NCI-H2227 treated with DMSO at 0.1 percent for 48 hours (cell line): ENCODE data around the gene HMGCLL1.

ENCODE experiments used
- DNase-seq: peaks from one replicate; lab custom pipeline; 2025; lab: John Stamatoyannopoulos, UW

Gene HMGCLL1

GRCh38 chr6:55443238-55444134 lies 135.5 kb downstream of the HMGCLL1 start:
- no peak for DNase-seq

DNA sequence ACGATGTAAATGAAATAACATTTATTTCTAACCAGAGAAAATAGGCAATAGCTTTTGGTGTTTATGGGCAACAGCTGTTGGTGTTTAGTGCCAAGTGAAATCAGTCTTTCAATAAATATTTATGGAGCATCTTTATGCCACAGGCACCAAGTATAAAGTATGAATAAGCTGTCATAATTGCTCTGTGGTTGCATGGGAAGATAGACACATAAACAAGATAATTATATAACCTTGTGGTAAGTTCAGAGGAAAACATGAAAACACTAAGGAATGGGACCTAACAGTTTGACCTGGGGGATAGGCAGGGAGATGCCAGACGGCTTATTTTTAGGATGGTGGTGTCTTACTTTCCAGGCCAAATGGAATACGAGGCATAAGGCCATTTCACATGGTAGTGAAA lies 140.8 kb downstream of the HMGCLL1 start:
- DNase-seq: no peak

DNA sequence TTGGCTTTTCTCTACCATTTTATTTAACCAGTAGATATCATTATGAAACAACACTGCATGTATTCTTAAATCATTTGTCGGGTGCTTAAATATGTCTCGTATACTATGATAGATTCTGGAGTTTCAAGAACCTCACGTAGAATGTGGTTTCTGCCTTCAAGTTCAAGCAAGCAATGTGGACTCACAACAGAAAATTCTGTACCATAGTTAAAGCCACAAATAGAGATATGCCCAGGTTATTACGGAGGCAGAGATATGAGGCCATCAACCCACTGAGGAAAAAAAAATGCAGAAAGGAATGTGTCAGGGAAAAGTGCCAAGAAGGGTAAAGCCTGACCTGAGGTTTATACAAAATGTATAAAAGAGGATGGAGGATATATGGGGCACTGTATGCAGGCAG lies 141.9 kb downstream of the HMGCLL1 start:
- no peak for DNase-seq

- no peak for DNase-seq
Observed at GRCh38 chr6:55433446-55434130, 145.4 kb downstream of the HMGCLL1 start.

DNA sequence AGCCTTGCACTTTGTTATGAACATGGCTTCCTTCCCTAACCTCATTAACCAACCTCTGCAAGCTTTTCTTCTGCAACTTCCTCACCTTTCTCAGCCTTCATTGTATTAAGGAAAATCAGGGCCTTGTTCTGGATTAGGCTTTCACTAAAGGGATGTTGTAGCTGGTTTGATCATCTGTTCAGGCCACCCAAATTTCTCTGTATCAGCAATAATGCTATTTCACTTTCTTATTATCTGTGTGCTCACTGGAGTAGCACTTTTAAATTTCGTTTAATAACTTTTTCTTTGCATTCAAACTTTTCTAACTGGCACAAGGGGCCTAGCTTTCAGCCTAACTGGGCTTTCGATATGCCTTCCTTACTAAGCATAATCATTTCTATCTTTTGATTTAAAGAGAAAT lies 155.1 kb downstream of the HMGCLL1 start:
- DNase-seq: no peak

DNA sequence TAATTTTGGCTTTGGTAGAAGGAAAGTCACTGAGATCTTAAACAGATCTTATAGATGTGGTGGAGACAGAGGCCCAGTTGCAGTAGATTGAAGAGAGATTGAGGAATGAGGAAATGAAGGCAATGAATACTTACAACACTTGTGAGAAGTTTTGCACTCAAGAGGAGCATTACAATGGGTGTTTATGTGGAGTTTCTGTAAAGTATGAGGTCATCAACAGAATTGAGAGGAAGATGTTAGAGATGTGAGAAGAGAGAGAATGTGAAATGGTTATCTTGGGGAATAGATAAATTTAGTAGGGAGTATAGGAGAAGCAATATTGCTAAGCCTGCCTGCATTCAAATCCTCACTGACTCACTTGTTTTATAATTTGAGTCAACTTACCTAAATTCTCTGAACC lies 168.3 kb downstream of the HMGCLL1 start:
- DNase-seq: no peak

DNA sequence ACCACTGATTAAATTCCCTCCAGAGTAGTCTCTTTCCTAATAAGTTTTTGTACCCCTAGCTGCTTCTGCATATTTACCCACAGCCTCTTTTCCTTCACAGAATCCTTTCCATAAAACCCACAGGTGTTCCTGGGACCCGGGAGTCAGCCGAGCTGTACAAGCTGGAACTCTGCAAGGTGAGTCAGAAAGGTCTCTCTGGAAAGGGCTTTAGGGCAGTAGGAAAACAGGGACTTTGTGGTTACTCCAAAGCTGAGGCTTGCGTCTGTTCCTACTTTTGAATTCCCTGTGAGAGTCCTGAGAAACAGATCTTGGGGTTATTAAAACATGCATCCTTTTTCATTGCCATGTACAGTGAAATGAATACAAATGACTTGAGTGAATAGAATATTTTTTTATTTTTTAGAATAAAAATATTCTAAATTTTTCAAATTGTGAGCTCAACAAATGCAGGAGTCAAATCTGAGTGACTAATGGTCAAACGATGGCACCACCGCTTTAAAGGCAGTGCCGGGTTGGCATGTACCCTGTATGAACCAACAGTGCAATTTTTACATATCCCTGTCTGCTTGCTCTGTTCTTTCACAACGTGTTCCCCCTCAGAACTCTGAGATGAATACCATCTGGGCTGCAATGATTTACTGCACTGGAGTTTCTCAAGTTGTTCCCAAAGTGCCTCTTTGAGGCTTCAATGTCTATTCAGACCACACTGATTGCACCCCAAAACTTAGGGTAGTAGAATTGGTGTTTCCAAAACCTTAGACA lies 173.3 kb downstream of the HMGCLL1 start:
- DNase-seq: no peak

GRCh38 chr6:55399351-55399750 lies 179.6 kb downstream of the HMGCLL1 start:
- no peak for DNase-seq

DNA sequence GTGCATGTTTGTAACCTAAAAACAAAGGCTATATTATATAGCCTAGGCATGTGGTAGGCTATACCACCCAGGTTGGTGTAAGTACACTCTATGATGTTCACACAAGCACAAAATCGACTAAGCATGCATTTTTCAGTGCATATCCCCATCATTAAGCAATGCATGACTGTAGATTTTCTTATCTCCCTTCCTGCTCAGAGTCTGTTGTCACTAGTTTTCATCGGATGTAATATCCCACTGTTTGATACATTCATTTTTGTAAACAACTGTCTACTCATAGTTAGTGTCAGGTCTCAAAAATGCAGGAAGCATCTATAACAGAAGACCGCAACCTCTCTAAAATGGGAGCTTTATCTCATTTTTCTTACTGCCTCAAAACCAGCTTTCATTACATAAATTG lies 181.0 kb downstream of the HMGCLL1 start:
- no peak for DNase-seq

GRCh38 chr6:55395871-55396270 lies 183.1 kb downstream of the HMGCLL1 start:
- no peak for DNase-seq

DNA sequence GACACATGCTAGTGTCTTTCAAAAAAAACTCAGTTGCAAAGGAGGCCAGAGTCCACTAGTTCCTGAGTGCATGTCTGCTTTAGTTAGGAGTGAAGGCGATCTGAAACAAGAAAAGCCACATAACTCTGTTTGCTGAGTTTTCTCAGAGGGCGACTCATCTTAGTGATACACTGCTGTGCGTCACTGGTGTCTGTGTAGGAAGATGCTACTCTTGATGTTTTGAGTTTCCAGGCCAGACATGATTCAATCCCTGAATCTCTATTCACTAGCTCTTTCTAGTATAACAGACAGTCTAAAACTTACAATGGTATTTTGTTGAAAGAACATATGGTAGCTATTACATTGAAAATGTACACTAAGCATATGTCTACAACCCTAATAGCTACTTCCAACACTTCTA lies 190.8 kb downstream of the HMGCLL1 start:
- DNase-seq: no peak
